HG03575 (cell line): ENCODE results near the gene ZC3H18.
"Not testable (repeated sequence)": the region's sequence is repeated elsewhere in the genome, so short reads cannot be mapped to it uniquely, and the experiment has no call there.

ENCODE experiments used
- ATAC-seq: cut with Tn5 transposase; IDR thresholded peaks from one replicate; pipeline ENCODE4 v1.9.1; 2021; ENCODE audit not compliant: unreplicated experiment, insufficient number of reproducible peaks, low FRiP score; ENCODE audit errors: extremely low read depth

Gene ZC3H18

DNA sequence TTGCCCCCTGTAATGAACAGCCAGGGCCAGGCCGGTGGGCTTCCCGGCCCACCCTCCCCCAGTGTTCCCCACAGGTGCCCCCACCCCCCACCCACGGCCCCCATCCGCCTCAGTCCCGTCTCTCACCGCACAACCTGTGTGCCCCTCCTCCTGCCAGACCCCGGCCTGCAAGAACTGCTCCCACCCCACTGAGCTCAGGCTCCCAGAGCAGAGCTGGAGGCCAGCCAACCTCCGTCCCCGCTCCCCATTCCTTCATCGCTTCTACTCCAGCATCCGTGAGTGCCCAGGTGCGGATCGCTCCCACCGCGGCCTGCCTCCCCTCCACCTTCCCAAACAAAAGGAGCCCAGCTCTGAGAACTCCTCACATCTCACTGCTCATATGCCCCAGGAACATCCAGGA is 88.5 kb downstream of the ZC3H18 start:
- ATAC-seq = no peak

DNA sequence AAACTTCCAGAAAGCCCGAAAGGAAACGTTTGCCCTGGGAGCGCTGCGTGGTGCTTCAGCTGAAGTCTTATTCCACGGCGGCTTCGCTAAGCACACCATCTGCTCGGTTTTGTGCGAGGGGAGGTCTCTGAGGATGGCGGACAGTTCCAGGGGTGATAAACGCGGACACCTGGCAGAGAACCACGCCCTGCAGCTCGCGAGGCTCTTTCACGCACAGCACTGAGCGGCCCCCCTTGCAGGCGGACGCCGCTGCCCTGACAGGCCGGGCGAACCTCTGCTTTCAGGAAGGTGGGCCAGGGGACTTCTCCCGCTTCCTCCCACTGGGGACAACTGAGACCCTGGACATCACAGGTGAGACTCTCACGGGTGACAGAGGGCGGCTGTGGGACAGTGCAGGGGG is 89.0 kb downstream of the ZC3H18 start:
- ATAC-seq = no peak

GRCh38 chr16:88661468-88661867 is 91.3 kb downstream of the ZC3H18 start:
- ATAC-seq = no peak

GRCh38 chr16:88662222-88662842 is 92.1 kb downstream of the ZC3H18 start:
- peak; percentile 12 for ATAC-seq

GRCh38 chr16:88662843-88663606 is 92.8 kb downstream of the ZC3H18 start, which contains the start of gene MVD:
MVD (minus strand) TSS chr16:88663091; CDS start chr16:88663080, 11 bp downstream.
- peak; percentile 60 for ATAC-seq

GRCh38 chr16:88665148-88665547 is 94.9 kb downstream of the ZC3H18 start:
- no peak for ATAC-seq

- ATAC-seq = no peak
These were observed 95.4 kb downstream of the ZC3H18 start for GRCh38 chr16:88665570-88665969.

DNA sequence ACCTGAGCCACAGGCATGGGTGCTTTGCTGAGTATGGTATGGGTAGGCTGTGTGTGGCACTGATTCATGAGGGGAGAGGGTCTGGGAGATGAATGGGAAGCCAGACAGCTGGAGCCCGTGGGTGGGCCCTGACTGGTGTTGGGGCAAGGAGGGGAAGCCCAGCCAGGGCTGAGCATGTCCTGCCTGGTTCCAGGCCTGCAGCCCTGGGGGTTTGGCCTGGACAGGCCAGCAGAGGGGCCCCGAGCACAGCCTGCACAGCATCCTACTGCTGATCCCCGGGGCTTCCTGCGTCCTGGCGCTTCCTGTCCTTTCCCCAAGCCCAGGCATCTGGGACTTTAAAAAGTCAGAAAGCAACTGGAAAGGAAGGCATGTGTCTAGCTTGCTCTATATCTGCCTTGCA is 97.3 kb downstream of the ZC3H18 start:
- ATAC-seq = no peak

- not testable (repeated sequence) for ATAC-seq
These were observed 99.3 kb downstream of the ZC3H18 start for GRCh38 chr16:88669493-88669892.

- ATAC-seq = no peak
These were observed 99.8 kb downstream of the ZC3H18 start for GRCh38 chr16:88669980-88670379.

DNA sequence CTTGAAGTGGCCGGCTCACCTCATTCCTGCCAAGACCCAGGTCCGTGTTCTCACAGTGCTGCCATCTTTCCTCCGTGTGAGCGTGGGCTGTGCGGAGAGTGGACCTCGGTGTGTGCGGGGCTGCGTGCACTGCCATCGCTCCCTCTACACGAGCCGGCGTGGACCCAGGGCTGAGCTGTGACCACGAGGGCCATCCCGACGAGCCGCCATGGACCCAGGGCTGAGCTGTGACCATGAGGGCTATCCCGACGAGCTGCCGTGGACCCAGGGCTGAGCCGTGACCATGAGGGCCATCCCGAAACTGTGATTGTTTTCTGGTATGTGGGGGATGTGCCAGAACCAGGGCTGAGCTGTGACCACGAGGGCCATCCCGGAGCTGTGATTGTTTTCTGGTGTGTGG is 101.6 kb downstream of the ZC3H18 start:
- ATAC-seq = no peak

GRCh38 chr16:88672776-88673175 is 102.6 kb downstream of the ZC3H18 start:
- ATAC-seq = no peak

DNA sequence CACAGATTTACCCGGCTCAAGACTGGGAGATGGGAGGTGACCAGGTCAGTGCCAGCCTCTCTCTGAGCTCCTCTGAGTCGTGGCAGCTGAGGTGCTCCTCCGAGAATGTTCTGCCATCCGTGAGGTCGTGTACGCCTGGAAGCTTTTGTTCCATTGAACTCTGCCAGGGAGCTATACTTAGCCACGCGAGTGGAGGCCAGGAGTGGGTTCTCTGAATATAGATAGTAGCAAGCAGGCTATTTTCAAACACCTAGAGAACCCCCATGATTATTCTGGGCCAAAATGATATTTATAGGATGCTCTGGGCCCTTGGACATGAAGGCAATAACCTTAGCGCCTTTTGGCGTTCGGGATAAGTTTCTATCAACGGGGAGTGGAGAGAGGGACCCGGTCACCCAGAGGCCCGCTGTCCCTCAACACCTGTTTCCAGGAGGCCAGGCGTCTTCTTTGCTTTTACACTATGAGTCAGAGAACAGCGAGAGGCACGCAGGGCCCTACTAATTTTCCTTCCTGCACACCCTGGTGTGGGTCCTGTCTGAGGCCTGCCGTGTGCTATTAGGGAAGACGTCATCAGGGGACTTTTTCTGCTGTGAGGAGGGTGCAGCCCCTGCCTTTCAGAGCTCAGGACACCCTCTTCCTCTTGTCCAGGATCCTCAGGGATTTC is 103.6 kb downstream of the ZC3H18 start:
- no peak for ATAC-seq

- ATAC-seq = no peak
These were observed 106.5 kb downstream of the ZC3H18 start for GRCh38 chr16:88676502-88677242.

- ATAC-seq = no peak
These were observed 107.5 kb downstream of the ZC3H18 start for GRCh38 chr16:88677721-88678120.

- ATAC-seq = no peak
These were observed 108.2 kb downstream of the ZC3H18 start for GRCh38 chr16:88678224-88678979.

- no peak for ATAC-seq
These were observed 110.4 kb downstream of the ZC3H18 start for GRCh38 chr16:88680554-88681083.

DNA sequence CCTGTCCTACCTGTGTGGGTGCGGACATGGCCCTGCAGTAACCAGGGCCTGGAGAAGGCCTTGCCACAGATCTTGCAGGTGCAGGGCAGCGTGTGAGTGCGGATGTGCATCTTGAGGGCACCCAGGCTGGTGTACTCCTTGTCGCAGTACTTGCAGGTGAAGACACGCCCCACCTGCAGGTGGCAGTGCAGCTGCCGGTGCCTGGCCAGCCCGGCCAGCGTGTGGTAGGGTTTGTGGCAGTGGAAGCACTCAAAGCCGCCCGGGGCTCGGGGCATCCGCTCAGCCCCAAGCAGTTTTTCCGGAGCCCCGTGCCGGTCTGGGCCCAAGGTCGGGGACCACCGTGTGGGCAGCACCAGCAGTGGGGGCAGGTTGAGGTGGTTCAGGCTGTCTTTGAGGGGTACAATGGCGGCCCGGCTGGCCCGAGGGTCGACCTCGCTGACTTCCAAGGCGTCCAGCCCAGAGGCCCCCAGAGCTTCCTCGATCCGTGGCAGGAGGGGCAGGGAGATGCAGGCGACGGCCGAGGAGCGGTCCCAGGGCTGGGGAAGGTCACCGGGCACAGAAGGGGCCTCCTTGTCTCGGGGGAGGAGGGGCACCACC is 111.0 kb downstream of the ZC3H18 start:
- ATAC-seq = no peak
